K562 (cell line): Measurements from ENCODE around the gene SLC3A2. TPM values are rescaled to one million over a fixed set of nuclear protein-coding genes. Genes with fewer than 3 reads are reported as not detected.

Experiments
- ARNT ChIP-seq, 2 experiments: fragments of 450-650 bp; IDR thresholded peaks; 2 replicates each; pipeline ENCODE4 v1.6.1; 2016; ENCODE audit warnings: mild to moderate bottlenecking in 1 of 2
- CEBPB ChIP-seq: fragments of 450-650 bp; IDR thresholded peaks from 2 replicates; pipeline ENCODE4 v1.6.1; 2016; ENCODE audit warnings: missing genetic modification characterization, missing compliant biosample characterization
- CTCF ChIP-seq, 3 experiments: IDR thresholded peaks in 2 of 3; conservative IDR thresholded peaks in 1 of 3; 2 replicates each; pipeline ENCODE4 v1.5.1; 2011 to 2012; ENCODE audit warnings: low read length in 3 of 3, mild to moderate bottlenecking in 3 of 3, control low read depth in 2 of 3, improper control_type of control experiment in 1 of 3, inconsistent platforms in 1 of 3, low read depth in 1 of 3, mixed read lengths in 1 of 3, moderate library complexity in 1 of 3; ENCODE audit not compliant: insufficient read depth in 2 of 3
- ESRRB ChIP-seq: fragments of 250-450 bp; sonication (Bioruptor Pico); IDR thresholded peaks from 2 replicates; pipeline ENCODE4 v1.5.0; 2020; ENCODE audit warnings: mild to moderate bottlenecking, moderate library complexity, borderline replicate concordance
- HNRNPK ChIP-seq: fragments of 200-400 bp; formaldehyde crosslinking; IDR thresholded peaks from one replicate; pipeline ENCODE4 v1.6.1; 2018; ENCODE audit warnings: mild to moderate bottlenecking, low read depth, low read length; ENCODE audit not compliant: poor library complexity, severe bottlenecking
- MCM7 ChIP-seq, 2 experiments: fragments of 450-650 bp; IDR thresholded peaks; 2 replicates each; pipeline ENCODE4 v1.6.1; 2016 to 2018
- PHF20 ChIP-seq: fragments of 450-650 bp; IDR thresholded peaks from 2 replicates; pipeline ENCODE4 v1.6.1; 2018; ENCODE audit not compliant: partially characterized antibody
- PML ChIP-seq: IDR thresholded peaks from 2 replicates; pipeline ENCODE4 v1.6.1; 2012; ENCODE audit warnings: low read length, inconsistent platforms
- REST ChIP-seq, 2 experiments: fragments of 450-650 bp; formaldehyde crosslinking in 1 of 2; IDR thresholded peaks; 2 replicates each; pipeline versions ENCODE4 v1.4.0 to v1.6.1; 2014 to 2020; ENCODE audit warnings: mild to moderate bottlenecking in 2 of 2, borderline replicate concordance in 1 of 2, low read depth in 1 of 2
- SIN3A ChIP-seq, 2 experiments: fragments of 150-350 bp in 1 of 2; IDR thresholded peaks; 2 replicates each; pipeline ENCODE4 v1.6.1; 2011 to 2016; ENCODE audit warnings: borderline replicate concordance in 2 of 2, low read depth in 2 of 2, low read length in 2 of 2, mild to moderate bottlenecking in 2 of 2, moderate library complexity in 2 of 2; ENCODE audit not compliant: control insufficient read depth in 1 of 2
- ZNF146 ChIP-seq: IDR thresholded peaks from one replicate; pipeline ENCODE4 v1.6.1; 2018; ENCODE audit warnings: missing compliant biosample characterization; ENCODE audit not compliant: unreplicated experiment
- ZNF224 ChIP-seq: sonication (generic); formaldehyde crosslinking; IDR thresholded peaks from 2 replicates; pipeline ENCODE4 v1.8.0; 2022; ENCODE audit warnings: mild to moderate bottlenecking, missing genetic modification reagents
- ZNF23 ChIP-seq: fragments of 250-450 bp; sonication (Bioruptor Pico); IDR thresholded peaks from 2 replicates; pipeline ENCODE4 v1.4.0; 2020; ENCODE audit warnings: mild to moderate bottlenecking
- ZNF280B ChIP-seq: fragments of 250-450 bp; sonication (Bioruptor Pico); IDR thresholded peaks from 2 replicates; pipeline ENCODE4 v1.5.1; 2021; ENCODE audit warnings: mild to moderate bottlenecking
- ZNF431 ChIP-seq: sonication (generic); formaldehyde crosslinking; IDR thresholded peaks from 2 replicates; pipeline ENCODE4 v1.8.0; 2022; ENCODE audit warnings: mild to moderate bottlenecking, missing genetic modification reagents
- polyA plus RNA-seq, 8 experiments: library from polyadenylated mRNA; depleted of rRNA in 4 of 8; stranded (reverse) in 5 of 8; unstranded in 3 of 8; fragments of >200 nt; fragmentation: Nextera tagmentation in 2 of 8; fragmentation: Illumina TruSeq in 1 of 8; extraction: Ambion mirVana in 2 of 8; extraction: Trizol in 1 of 8; gene quantifications; 2 replicates each; pipeline versions ENCODE4 v1.2.1 to v1.2.3, GENCODE V29; 2011 to 2014; ENCODE audit warnings: inconsistent platforms in 1 of 8, missing spikeins in 1 of 8
- total RNA-seq, 7 experiments: library from RNA; depleted of rRNA in 6 of 7; stranded (reverse); fragments of >200 nt in 6 of 7; fragmentation: Illumina TruSeq in 2 of 7; extraction: Trizol in 2 of 7; gene quantifications; 2 replicates each; pipeline versions ENCODE4 v1.2.1 to v1.2.3, GENCODE V29; 2011 to 2021; ENCODE audit warnings: low replicate concordance in 1 of 7

Gene SLC3A2
- total and polyA plus RNA-seq, 9 of the 15 experiments (the other 6 are each of a cell fraction or from before 2014, with no cell fraction given) = 20.0 to 296 (median 214) TPM

- TF ChIP-seq REST (IDR thresholded peaks at IDR 0.05; ENCODE audit: borderline replicate concordance) (peak; percentile 58), REST (CRISPR knock-in tag; IDR thresholded peaks at IDR 0.05; ENCODE audit: low read depth) (peak; percentile 42; the same call in 1 of the 2 replicates), CEBPB (no peak), SIN3A (IDR thresholded peaks at IDR 0.05; ENCODE audit: borderline replicate concordance in 2 of 2, control insufficient read depth in 1 of 2, low read depth in 2 of 2, low read length in 2 of 2) (peak; percentile 99 to 100), ESRRB (no peak), ZNF431 (no peak), PML (peak; percentile 76; the same call in 1 of the 2 replicates), ZNF280B (no peak), ZNF23 (CRISPR knock-in tag) (no peak), ZNF146 (CRISPR knock-in tag) (no peak), HNRNPK (no peak), MCM7 (IDR thresholded peaks at IDR 0.05) (no peak), CTCF (IDR thresholded peaks at IDR 0.05 in 2 of 3, conservative IDR thresholded peaks at IDR 0.05 in 1 of 3; ENCODE audit: insufficient read depth in 2 of 3, low read depth in 1 of 3, low read length in 3 of 3) (no peak), PHF20 (peak; percentile 96), ZNF224 (CRISPR knock-in tag) (no peak), ARNT (IDR thresholded peaks at IDR 0.05) (no peak)
Observed at GRCh38 chr11:62839050-62839945, 41.4 kb upstream of the SLC3A2 start, which contains the start of gene WDR74 (continued).
